HepG2 (cell line): ENCODE data around the gene CDKN2A. TPM values are rescaled to one million over a fixed set of nuclear protein-coding genes. Genes with fewer than 3 reads are reported as not detected.

ENCODE experiments used
- ATAC-seq: fragments of 200-7000 bp; cut with Tn5 transposase; 3 replicates; pipeline ENCODE4 v1.9.1; 2020; ENCODE audit warnings: mild to moderate bottlenecking, moderate library complexity
- BruUV-seq: library from RNA; stranded (reverse); fragments of 400-500 nt; replicated peaks from 2 replicates; lab custom pipeline; 2021; lab: Mats Ljungman, UMichigan
- CTCF ChIA-PET: fragments of 300-600 bp; formaldehyde crosslinking; extraction: SDS; loops from one replicate; lab custom pipeline; 2021; ENCODE audit warnings: low total read pairs, inconsistent platforms, low intra/inter-chr PET ratio; lab: Yijun Ruan, JAX
- POLR2A ChIA-PET: fragments of 350-600 bp; sonication (Branson Sonifier 250); formaldehyde crosslinking; loops from one replicate; lab custom pipeline; 2020; ENCODE audit warnings: antibody characterized with exemption, inconsistent platforms; lab: Yijun Ruan, JAX
- DNase-seq: peaks from one replicate; pipeline ENCODE4 v3.0.0-alpha.2; 2015; ENCODE audit warnings: low spot score
- FAIRE-seq: peaks from 3 replicates; lab custom pipeline; 2011; peaks lifted over from hg19 to GRCh38; lab: Jason Lieb, UNC
- H2AFZ ChIP-seq: one replicate; pipeline ENCODE4 v1.6.1; 2011; ENCODE audit warnings: low read length, inconsistent platforms
- H3K27ac ChIP-seq: fragments of 300-600 bp; 3 replicates; pipeline ENCODE4 v1.8.0; 2011; ENCODE audit warnings: mixed run types, mild to moderate bottlenecking, mixed read lengths, low read length, inconsistent platforms; ENCODE audit not compliant: insufficient read depth; ENCODE audit errors: extremely low read length
- H3K27me3 ChIP-seq, 2 experiments: fragments of 200-600 bp in 1 of 2; 2 replicates in 1 of 2; 3 replicates in 1 of 2; pipeline versions ENCODE4 v1.6.0 to v1.8.0; 2011; ENCODE audit warnings: low read length in 2 of 2, mild to moderate bottlenecking in 2 of 2, moderate library complexity in 2 of 2, inconsistent platforms in 1 of 2; ENCODE audit not compliant: insufficient read depth in 2 of 2, control insufficient read depth in 1 of 2
- H3K36me3 ChIP-seq, 2 experiments: fragments of 200-600 bp in 1 of 2; replicated peaks in 1 of 2; 2 replicates in 1 of 2; 3 replicates in 1 of 2; pipeline versions ENCODE4 v1.5.1 to v1.8.0; 2011; ENCODE audit warnings: low read length in 2 of 2, inconsistent platforms in 1 of 2; ENCODE audit not compliant: insufficient read depth in 2 of 2, control insufficient read depth in 1 of 2
- H3K4me1 ChIP-seq: 2 replicates; pipeline ENCODE4 v1.5.1; 2012; ENCODE audit warnings: low read length, inconsistent platforms; ENCODE audit not compliant: insufficient read depth
- H3K4me2 ChIP-seq: 2 replicates; pipeline ENCODE4 v1.6.0; 2011; ENCODE audit warnings: low read depth, low read length, inconsistent platforms
- H3K4me3 ChIP-seq, 3 experiments: fragments of 200-600 bp in 1 of 3; sonication (generic), shearing (Covaris generic) in 1 of 3; replicated peaks in 1 of 3; 2 replicates each; pipeline ENCODE4 v1.5.1; 2011 to 2016; ENCODE audit warnings: low read length in 3 of 3, inconsistent platforms in 2 of 3, low read depth in 2 of 3, mild to moderate bottlenecking in 2 of 3, control low read depth in 1 of 3, mixed read lengths in 1 of 3; ENCODE audit not compliant: insufficient read depth in 1 of 3
- H3K79me2 ChIP-seq: one replicate; pipeline ENCODE4 v1.6.1; 2011; ENCODE audit warnings: low read length, inconsistent platforms; ENCODE audit not compliant: insufficient read depth
- H3K9ac ChIP-seq: 2 replicates; pipeline ENCODE4 v1.6.0; 2011; ENCODE audit warnings: mild to moderate bottlenecking, low read depth, low read length, inconsistent platforms; ENCODE audit not compliant: insufficient read depth
- H3K9me3 ChIP-seq: 2 replicates; pipeline ENCODE4 v1.5.1; 2012; ENCODE audit warnings: mild to moderate bottlenecking, low read length
- H4K20me1 ChIP-seq: 2 replicates; pipeline ENCODE4 v1.6.0; 2011; ENCODE audit warnings: inconsistent platforms, mild to moderate bottlenecking, low read length, moderate library complexity; ENCODE audit not compliant: insufficient read depth
- FLYWCH1 ChIP-seq: sonication (generic); formaldehyde crosslinking; IDR thresholded peaks from 2 replicates; pipeline ENCODE4 v1.8.1; 2023; ENCODE audit warnings: mild to moderate bottlenecking, missing genetic modification reagents
- JDP2 ChIP-seq: sonication (generic); formaldehyde crosslinking; IDR thresholded peaks from 2 replicates; pipeline ENCODE4 v1.8.1; 2022; ENCODE audit warnings: missing genetic modification reagents, borderline replicate concordance
- MED8 ChIP-seq: sonication (generic); formaldehyde crosslinking; IDR thresholded peaks from 2 replicates; pipeline ENCODE4 v1.8.1; 2023; ENCODE audit warnings: mild to moderate bottlenecking, missing genetic modification reagents; ENCODE audit not compliant: insufficient replicate concordance
- NR1H2 ChIP-seq: sonication (generic); formaldehyde crosslinking; IDR thresholded peaks from 2 replicates; pipeline ENCODE4 v1.8.1; 2022; ENCODE audit warnings: low read depth, missing genetic modification reagents, borderline replicate concordance
- PAX8 ChIP-seq: sonication (generic); formaldehyde crosslinking; IDR thresholded peaks from 2 replicates; pipeline ENCODE4 v1.8.0; 2022; ENCODE audit warnings: mild to moderate bottlenecking, missing genetic modification reagents, borderline replicate concordance
- PHF8 ChIP-seq: sonication (generic); formaldehyde crosslinking; IDR thresholded peaks from 2 replicates; pipeline ENCODE4 v1.5.0; 2020; ENCODE audit warnings: missing genetic modification reagents
- SALL2 ChIP-seq: sonication (generic); formaldehyde crosslinking; IDR thresholded peaks from 2 replicates; pipeline ENCODE4 v1.8.1; 2023; ENCODE audit warnings: mild to moderate bottlenecking, missing genetic modification reagents, inconsistent platforms
- SIN3B ChIP-seq: fragments of 150-350 bp; IDR thresholded peaks from 2 replicates; pipeline ENCODE4 v1.6.1; 2014; ENCODE audit warnings: low read length
- ZNF251 ChIP-seq: sonication (generic); formaldehyde crosslinking; IDR thresholded peaks from 2 replicates; pipeline ENCODE4 v1.9.0; 2021; ENCODE audit warnings: mild to moderate bottlenecking, missing genetic modification reagents
- ZNF713 ChIP-seq: sonication (generic); formaldehyde crosslinking; IDR thresholded peaks from 2 replicates; pipeline ENCODE4 v1.4.0; 2020; ENCODE audit warnings: mild to moderate bottlenecking, missing genetic modification reagents
- WGBS: methylation state at CpG from one replicate; pipeline ENCODE4 v1.1.6; 2017; ENCODE audit warnings: low lambda C conversion rate; 5-methylcytosine and 5-hydroxymethylcytosine counted together
- in situ Hi-C: cut with HindIII; loops from 2 replicates; pipeline ENCODE4 v1.10.0; 2017; ENCODE audit warnings: low pct_unique_long_range_greater_than_20kb; ENCODE audit not compliant: extremely low pct_ligation_motif_present
- intact Hi-C: fragments of 100-400 bp; cut with micrococcal nuclease; formaldehyde crosslinking; loops from one replicate; pipeline ENCODE4 v1.10.0; 2022; ENCODE audit not compliant: unreplicated experiment
- polyA plus RNA-seq, 8 experiments: library from polyadenylated mRNA; depleted of rRNA in 3 of 8; stranded (reverse) in 7 of 8; unstranded in 1 of 8; fragments of >200 nt; fragmentation: Illumina TruSeq in 4 of 8; extraction: Trizol in 4 of 8; gene quantifications; 2 replicates each; pipeline versions ENCODE4 v1.2.1 to v1.2.3, GENCODE V29; 2011 to 2016; ENCODE audit warnings: low read depth in 4 of 8, missing spikeins in 1 of 8, mixed read lengths in 1 of 8; ENCODE audit not compliant: insufficient read depth in 1 of 8
- total RNA-seq, 5 experiments: library from RNA; depleted of rRNA; stranded (reverse); fragments of >200 nt; fragmentation: Illumina TruSeq; extraction: Trizol; gene quantifications; 2 replicates each; pipeline ENCODE4 v1.2.3, GENCODE V29; 2016; ENCODE audit warnings: low read depth in 1 of 5
- TF ChIP-seq, protein P1 (sequence below): sonication (generic); formaldehyde crosslinking; IDR thresholded peaks from 2 replicates; pipeline ENCODE4 v1.8.0; 2022; ENCODE audit warnings: missing genetic modification reagents, mild to moderate bottlenecking, inconsistent platforms, borderline replicate concordance
- TF ChIP-seq, protein P2 (sequence below): sonication (generic); formaldehyde crosslinking; IDR thresholded peaks from 2 replicates; pipeline ENCODE4 v1.4.0; 2020; ENCODE audit warnings: mild to moderate bottlenecking, missing genetic modification reagents

The CDKN2A gene
- total and polyA plus RNA-seq, 2 of the 13 experiments (the other 11 are each of a cell fraction or from before 2014, with no cell fraction given) = 4.2 to 4.8 TPM

- Histone ChIP-seq H2AFZ (no peak overlapping the region), H3K79me2 (no peaks in the 10 kb centered on the region), H3K36me3 (no peaks in the 10 kb centered on the region), H3K27ac (no peak overlapping the region), H3K9me3 (no peaks in the 10 kb centered on the region), H3K4me3 (no peak overlapping the region), H3K27me3 (peaks cover 0 to 3% of the 10 kb centered on the region in 2 experiments; a peak in 2 of 5 replicates), H4K20me1 (no peaks in the 10 kb centered on the region), H3K4me2 (no peak overlapping the region), H3K9ac (no peak overlapping the region), H3K4me1 (peaks cover 6% of the 10 kb centered on the region; the same call in 1 of the 2 replicates)
- 33% methylated on average over 4 of the region's 4 CpGs for WGBS
- in situ Hi-C loops (no loop called here), intact Hi-C loops (no loop called here)
- CTCF ChIA-PET = no interaction called here
- FAIRE-seq = no peak
- BruUV-seq = no TSS peak
- POLR2A ChIA-PET = interaction anchor here (1.6 kb wide), 1 partner anchor 20 kb away, joined by 4 read pairs; the partner anchor contains the start of gene CDKN2B
- ATAC-seq = no peak
- no peak for DNase-seq
- TF ChIP-seq, protein P1, sequence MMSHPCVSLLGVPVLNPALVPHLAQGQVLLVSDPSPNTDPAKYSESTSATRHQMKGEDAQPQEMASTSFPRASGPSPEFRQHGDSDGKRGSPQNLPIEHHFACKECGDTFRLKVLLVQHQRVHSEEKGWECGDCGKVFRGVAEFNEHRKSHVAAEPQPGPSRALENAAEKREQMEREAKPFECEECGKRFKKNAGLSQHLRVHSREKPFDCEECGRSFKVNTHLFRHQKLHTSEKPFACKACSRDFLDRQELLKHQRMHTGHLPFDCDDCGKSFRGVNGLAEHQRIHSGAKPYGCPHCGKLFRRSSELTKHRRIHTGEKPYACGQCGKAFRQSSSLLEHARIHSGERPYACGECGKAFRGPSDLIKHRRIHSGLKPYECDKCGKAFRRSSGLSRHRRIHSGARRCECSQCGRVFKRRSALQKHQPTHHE (CRISPR knock-in tag) = no peak
- TF ChIP-seq PHF8 (CRISPR knock-in tag) (no peak), FLYWCH1 (CRISPR knock-in tag) (no peak), ZNF713 (CRISPR knock-in tag) (no peak), JDP2 (CRISPR knock-in tag) (no peak), SALL2 (CRISPR knock-in tag) (no peak), ZNF251 (CRISPR knock-in tag) (no peak)
Measured at GRCh38 chr9:22029231-22029630, 35.0 kb upstream of the CDKN2A start.

DNA sequence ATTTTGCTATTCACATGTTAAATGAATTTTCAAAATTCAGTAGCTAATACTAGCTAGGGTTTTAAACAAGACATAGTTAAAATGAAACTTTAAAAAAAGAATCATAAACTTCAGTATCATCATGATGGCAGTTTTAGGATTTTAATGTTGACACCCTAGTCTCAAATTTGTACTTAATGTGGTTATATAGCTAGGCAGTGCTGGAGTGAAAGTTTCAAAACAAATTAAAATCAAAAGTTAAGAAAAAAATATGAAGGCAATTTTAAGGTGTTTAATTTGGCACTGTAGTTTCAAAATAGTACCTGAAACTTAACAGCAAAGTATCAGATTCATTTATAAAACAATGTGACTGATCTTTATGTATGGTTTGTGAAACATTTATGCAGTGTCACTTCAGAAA, 34.2 kb upstream of the CDKN2A start:
- H3K4me3 ChIP-seq = no peak overlapping the region
- no TSS peak for BruUV-seq
- in situ Hi-C loops = no loop called here
- no peaks in the 10 kb centered on the region for H3K9me3 ChIP-seq
- H4K20me1 ChIP-seq = no peaks in the 10 kb centered on the region
- POLR2A ChIA-PET = no interaction called here
- no peaks in the 10 kb centered on the region for H3K79me2 ChIP-seq
- H3K27me3 ChIP-seq = peaks cover 0 to 3% of the 10 kb centered on the region in 2 experiments; a peak in 2 of 5 replicates
- no peak overlapping the region for H3K27ac ChIP-seq
- TF ChIP-seq, protein P2, sequence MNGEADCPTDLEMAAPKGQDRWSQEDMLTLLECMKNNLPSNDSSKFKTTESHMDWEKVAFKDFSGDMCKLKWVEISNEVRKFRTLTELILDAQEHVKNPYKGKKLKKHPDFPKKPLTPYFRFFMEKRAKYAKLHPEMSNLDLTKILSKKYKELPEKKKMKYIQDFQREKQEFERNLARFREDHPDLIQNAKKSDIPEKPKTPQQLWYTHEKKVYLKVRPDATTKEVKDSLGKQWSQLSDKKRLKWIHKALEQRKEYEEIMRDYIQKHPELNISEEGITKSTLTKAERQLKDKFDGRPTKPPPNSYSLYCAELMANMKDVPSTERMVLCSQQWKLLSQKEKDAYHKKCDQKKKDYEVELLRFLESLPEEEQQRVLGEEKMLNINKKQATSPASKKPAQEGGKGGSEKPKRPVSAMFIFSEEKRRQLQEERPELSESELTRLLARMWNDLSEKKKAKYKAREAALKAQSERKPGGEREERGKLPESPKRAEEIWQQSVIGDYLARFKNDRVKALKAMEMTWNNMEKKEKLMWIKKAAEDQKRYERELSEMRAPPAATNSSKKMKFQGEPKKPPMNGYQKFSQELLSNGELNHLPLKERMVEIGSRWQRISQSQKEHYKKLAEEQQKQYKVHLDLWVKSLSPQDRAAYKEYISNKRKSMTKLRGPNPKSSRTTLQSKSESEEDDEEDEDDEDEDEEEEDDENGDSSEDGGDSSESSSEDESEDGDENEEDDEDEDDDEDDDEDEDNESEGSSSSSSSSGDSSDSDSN (CRISPR knock-in tag) = no peak
- no peak for TF ChIP-seq NR1H2
- no peak for TF ChIP-seq SIN3B
- no peak for TF ChIP-seq MED8 (CRISPR knock-in tag)
- no peak for TF ChIP-seq PAX8 (CRISPR knock-in tag)
- H3K9ac ChIP-seq = no peak overlapping the region
- DNase-seq (no peak), ATAC-seq (no peak), FAIRE-seq (no peak)
- H2AFZ ChIP-seq = no peak overlapping the region
- H3K4me1 ChIP-seq = peaks cover 6% of the 10 kb centered on the region; the same call in 1 of the 2 replicates
- H3K36me3 ChIP-seq = no peaks in the 10 kb centered on the region
- intact Hi-C loops = no loop called here
- H3K4me2 ChIP-seq = no peak overlapping the region
- CTCF ChIA-PET = no interaction called here
